ENCODE data around the gene GNAS.

DNA sequence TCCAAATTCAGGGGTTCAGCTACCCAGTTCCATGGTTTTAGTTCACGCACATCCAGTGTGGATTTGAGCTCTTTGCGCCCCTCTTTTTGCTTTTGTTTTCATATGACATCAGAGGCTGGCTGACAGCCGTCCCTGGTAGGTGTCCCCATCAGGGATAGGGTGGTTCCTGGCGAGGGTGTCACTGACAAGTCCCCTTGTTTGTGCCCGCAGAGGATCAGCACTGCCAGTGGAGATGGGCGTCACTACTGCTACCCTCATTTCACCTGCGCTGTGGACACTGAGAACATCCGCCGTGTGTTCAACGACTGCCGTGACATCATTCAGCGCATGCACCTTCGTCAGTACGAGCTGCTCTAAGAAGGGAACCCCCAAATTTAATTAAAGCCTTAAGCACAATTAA lies 58.0 kb downstream of the GNAS start:
- TF ChIP-seq, protein P1, sequence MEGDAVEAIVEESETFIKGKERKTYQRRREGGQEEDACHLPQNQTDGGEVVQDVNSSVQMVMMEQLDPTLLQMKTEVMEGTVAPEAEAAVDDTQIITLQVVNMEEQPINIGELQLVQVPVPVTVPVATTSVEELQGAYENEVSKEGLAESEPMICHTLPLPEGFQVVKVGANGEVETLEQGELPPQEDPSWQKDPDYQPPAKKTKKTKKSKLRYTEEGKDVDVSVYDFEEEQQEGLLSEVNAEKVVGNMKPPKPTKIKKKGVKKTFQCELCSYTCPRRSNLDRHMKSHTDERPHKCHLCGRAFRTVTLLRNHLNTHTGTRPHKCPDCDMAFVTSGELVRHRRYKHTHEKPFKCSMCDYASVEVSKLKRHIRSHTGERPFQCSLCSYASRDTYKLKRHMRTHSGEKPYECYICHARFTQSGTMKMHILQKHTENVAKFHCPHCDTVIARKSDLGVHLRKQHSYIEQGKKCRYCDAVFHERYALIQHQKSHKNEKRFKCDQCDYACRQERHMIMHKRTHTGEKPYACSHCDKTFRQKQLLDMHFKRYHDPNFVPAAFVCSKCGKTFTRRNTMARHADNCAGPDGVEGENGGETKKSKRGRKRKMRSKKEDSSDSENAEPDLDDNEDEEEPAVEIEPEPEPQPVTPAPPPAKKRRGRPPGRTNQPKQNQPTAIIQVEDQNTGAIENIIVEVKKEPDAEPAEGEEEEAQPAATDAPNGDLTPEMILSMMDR (conservative IDR thresholded peaks at IDR 0.05): no peak
- no peak for TF ChIP-seq ZFX (IDR thresholded peaks at IDR 0.05)

Data from C4-2B (cell line).